NCI-H82 treated with DMSO at 0.1 percent for 48 hours (cell line): ENCODE measurements around the gene TMEM184C.

Source experiments
- DNase-seq: peaks from one replicate; lab custom pipeline; 2025; ENCODE audit not compliant: unreplicated experiment; lab: John Stamatoyannopoulos, UW

Gene TMEM184C

DNA sequence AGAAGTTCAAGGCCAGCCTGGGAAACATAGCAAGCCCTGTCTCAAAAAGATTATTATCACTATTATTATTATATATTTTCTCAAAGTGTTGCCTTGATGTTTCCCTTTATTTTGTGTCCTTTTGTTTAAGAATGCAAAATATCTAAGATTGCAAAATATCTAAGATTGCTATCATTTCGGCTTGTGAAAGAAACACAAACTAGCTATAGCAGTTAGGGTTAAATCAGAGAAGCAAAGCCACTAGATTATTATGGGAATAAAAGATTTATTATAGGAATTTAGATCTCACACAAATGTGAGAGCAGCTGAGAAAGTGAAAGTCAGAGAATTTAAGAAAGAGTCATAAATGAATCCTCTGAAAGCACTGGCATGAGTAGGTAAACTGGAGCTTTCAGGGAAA, 18.0 kb upstream of the TMEM184C start:
- DNase-seq: no peak

- DNase-seq: no peak
These were observed 17.4 kb upstream of the TMEM184C start for GRCh38 chr4:147599769-147600168.

GRCh38 chr4:147605499-147605898, 11.7 kb upstream of the TMEM184C start:
- DNase-seq: no peak

GRCh38 chr4:147607471-147607870, 9.7 kb upstream of the TMEM184C start:
- DNase-seq: no peak

DNA sequence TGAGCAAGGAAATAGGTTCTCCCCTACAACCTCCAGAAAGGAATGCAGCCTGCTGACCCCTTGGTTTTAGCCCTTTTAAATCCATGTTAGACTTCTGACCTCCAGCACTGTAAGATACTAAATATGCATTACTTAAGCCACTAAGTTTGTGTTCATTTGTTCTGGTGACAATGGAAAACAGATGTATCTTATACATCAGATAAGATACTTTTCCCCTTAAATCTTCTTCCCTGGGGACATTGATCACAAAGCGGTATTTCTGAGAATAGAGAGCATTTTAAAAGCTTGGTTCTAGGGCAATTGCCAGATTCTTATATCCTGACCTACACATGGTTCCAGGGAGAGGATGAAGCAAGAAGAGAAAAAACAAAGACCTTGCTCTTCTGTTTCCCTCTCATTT, 6.5 kb upstream of the TMEM184C start:
- no peak for DNase-seq

DNA sequence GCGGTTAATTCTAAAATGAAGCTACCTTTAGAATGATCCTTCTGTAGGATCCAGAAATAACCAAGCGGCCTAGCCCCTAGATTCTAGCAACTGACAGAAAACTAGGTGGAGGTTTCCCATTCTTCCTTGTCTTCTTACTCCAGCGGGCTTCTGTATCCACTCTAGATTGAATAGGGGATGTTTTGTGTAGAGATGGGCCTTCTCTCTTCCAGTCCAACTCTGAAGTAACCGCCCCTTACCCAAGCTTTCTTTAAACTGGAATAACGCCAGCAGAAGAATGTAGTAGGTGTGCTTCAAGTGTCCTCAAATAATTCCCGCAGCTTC, 386 bp upstream of the TMEM184C start:
- DNase-seq: no peak

GRCh38 chr4:147617841-147618691, 869 bp downstream of the TMEM184C start:
- DNase-seq: no peak

DNA sequence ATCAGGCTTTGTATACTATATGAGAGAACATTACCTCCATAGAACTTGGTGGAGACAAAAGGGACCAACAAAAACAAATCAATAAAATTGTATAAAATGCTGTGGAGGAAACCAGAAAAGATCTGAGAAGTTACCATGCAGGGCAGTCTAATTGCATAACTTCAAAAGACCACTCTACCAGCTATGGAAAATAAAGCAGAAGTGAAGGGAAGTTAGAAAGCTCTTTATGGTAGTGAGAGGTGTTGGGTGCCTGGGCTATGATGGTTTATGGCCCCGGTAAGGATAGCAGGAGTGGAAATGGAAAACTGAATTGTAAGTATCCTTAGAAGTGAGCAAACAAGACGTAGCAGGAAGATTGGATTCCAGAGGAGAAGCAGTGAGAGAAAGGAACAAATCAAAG, 3.1 kb downstream of the TMEM184C start:
- DNase-seq: no peak

GRCh38 chr4:147625733-147626132, 8.5 kb downstream of the TMEM184C start:
- no peak for DNase-seq

GRCh38 chr4:147626903-147627302, 9.7 kb downstream of the TMEM184C start:
- DNase-seq: no peak

DNA sequence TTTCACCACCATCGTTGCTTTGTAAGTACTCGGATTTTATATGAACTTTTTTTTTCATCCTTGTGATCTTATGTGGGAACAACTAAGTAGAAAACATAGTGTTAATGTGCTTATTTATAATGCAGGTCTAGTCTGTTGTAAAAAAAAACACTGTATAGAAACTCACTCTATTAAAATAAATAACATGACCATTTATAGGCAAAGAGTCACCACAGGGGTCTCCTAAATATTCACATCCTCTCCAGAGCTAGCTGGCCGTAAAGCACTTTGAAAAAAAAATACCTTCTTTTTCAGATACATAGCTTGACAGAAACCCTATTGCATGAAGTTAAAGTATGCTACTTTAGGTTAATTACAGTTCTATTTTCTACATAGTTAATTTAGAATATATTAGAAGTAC, 11.2 kb downstream of the TMEM184C start:
- DNase-seq: no peak

GRCh38 chr4:147629783-147630730, 12.9 kb downstream of the TMEM184C start:
- DNase-seq: no peak

DNA sequence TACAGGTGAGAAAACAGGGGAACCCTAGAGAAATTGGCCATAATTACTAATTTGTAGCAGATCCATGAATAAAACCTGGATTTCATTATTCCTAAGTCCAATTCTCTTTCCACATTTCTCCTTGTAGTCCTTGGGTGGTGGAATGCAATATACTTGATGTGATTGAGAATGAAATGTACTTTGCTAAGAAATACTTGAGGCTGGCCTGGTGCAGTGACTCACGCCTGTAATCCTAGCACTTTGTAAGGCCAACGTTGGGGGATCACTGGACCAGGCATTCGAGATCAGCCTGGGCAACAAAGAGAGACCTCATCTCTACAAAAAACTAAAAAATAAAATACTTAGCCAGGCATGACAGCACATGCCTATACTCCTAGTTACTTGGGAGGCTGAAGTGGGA, 15.9 kb downstream of the TMEM184C start:
- no peak for DNase-seq

GRCh38 chr4:147633643-147634042, 16.4 kb downstream of the TMEM184C start:
- no peak for DNase-seq

GRCh38 chr4:147635348-147635747, 18.2 kb downstream of the TMEM184C start:
- no peak for DNase-seq

DNA sequence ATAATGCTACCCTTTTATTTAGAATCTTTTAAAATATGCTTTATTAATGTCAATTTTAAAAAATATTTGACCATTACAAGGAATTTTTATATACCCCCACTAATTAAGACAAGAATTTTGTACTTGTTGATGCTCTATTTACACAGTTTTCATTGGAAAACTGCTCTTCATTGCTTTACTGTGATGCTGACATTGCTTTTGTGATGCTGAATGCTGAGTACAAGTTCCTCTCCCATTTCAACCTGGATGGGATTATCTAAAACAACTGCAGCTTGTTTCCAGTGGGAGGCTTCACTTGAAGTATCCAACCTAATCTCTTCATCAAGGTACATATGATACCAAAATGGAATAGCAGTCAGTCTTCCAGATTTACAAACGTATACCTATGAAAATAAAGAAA, 21.2 kb downstream of the TMEM184C start:
- DNase-seq: no peak

DNA sequence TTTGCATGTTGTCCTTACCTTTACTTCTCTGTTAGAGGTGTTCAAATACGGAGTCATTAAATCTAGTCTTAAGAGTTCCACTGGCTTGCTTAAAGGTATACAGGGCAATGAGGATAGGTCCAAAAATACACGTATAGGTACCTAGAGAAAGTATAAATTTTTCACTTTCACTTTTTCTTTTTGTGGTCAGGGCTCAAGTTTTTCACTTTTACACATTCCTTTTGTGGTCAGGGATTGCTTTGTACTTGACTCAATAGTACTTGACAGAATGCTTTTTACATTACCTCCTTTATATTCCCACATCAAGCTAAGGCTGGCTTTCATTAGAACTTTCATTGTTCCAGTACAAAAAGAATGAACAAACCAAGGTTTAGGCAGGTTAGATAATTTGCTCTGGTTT, 21.7 kb downstream of the TMEM184C start:
- DNase-seq: no peak

- no peak for DNase-seq
These were observed 22.2 kb downstream of the TMEM184C start for GRCh38 chr4:147639388-147639787.

- no peak for DNase-seq
These were observed 23.1 kb downstream of the TMEM184C start for GRCh38 chr4:147640331-147640730.

GRCh38 chr4:147643616-147644015, 26.4 kb downstream of the TMEM184C start:
- no peak for DNase-seq

DNA sequence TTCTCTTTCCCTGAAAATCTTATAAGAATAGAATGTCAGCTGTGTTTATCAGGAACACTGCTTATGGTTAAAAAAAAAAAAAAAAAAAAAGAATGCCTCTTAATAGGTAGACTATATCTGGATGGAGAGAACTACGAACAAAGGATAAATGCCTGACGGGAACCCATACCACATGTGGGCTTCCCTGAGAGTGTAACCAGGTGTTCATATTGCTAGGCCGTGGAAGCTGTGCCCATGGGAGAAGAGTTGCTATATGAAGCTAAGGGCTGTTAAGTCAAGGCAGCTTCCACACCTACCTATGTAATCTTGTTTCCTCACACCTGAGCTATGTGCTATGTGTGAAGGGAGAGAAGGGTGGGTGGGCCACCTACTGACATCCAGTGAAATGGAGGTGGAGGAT, 27.3 kb downstream of the TMEM184C start:
- no peak for DNase-seq

GRCh38 chr4:147645099-147645498, 27.9 kb downstream of the TMEM184C start:
- DNase-seq: no peak
